Measurements from ENCODE around the gene IL26.

GRCh38 chr12:68267892-68268396, 42.3 kb upstream of the IL26 start:
- no peak for TF ChIP-seq CTCF (IDR thresholded peaks at IDR 0.05; ENCODE audit: low read depth, low read length)
- no peak for TF ChIP-seq POLR2A (IDR thresholded peaks at IDR 0.05; ENCODE audit: extremely low read depth, insufficient read length)
- no peak for TF ChIP-seq MAX (IDR thresholded peaks at IDR 0.05; ENCODE audit: low read depth, low read length)
- TF ChIP-seq MYC (IDR thresholded peaks at IDR 0.05; ENCODE audit: low read depth, low read length), result no peak
